Heart right ventricle (tissue), 16 donors: ENCODE measurements around the gene CCDC77. TPM values are rescaled to one million over a fixed set of nuclear protein-coding genes. Genes with fewer than 3 reads are reported as not detected.
"Not testable (repeated sequence)": the region's sequence is repeated elsewhere in the genome, so short reads cannot be mapped to it uniquely, and the experiment has no call there.

Source experiments
- ATAC-seq, 8 donors: fragments of 200-7000 bp; cut with Tn5 transposase; one replicate each; pipeline ENCODE4 v1.9.1; 2020; ENCODE audit warnings: mild to moderate bottlenecking in 8 of 8, moderate library complexity in 8 of 8, moderate number of reproducible peaks in 1 of 8
- DNase-seq, 2 donors: peaks; one replicate each; pipeline ENCODE4 v3.0.0-alpha.2; 2020
- H3K27ac ChIP-seq, 10 donors: fragments of 200-600 bp; sonication (generic) in 2 of 10; one replicate each; pipeline versions ENCODE4 v1.5.0 to v1.8.0; 2020 to 2022; ENCODE audit warnings: mild to moderate bottlenecking in 3 of 10
- H3K27me3 ChIP-seq, 7 donors: fragments of 200-600 bp; one replicate each; pipeline ENCODE4 v1.8.0; 2021 to 2022; ENCODE audit warnings: mild to moderate bottlenecking in 2 of 7
- H3K36me3 ChIP-seq, 9 donors: fragments of 200-600 bp; sonication (generic) in 1 of 9; one replicate each; pipeline versions ENCODE4 v1.5.0 to v1.8.0; 2020 to 2022; ENCODE audit warnings: mild to moderate bottlenecking in 2 of 9
- H3K4me1 ChIP-seq, 9 donors: fragments of 200-600 bp; sonication (generic) in 1 of 9; one replicate each; pipeline versions ENCODE4 v1.5.0 to v1.8.0; 2020 to 2022; ENCODE audit warnings: mild to moderate bottlenecking in 4 of 9
- H3K4me3 ChIP-seq, 10 donors: fragments of 200-600 bp; sonication (generic) in 2 of 10; one replicate each; pipeline versions ENCODE4 v1.5.0 to v1.8.0; 2020 to 2022; ENCODE audit warnings: mild to moderate bottlenecking in 7 of 10, moderate library complexity in 2 of 10
- H3K9me3 ChIP-seq, 11 donors: fragments of 200-600 bp in 10 of 11; sonication (generic) in 2 of 11; one replicate each; pipeline versions ENCODE4 v1.5.0 to v1.8.0; 2013 to 2022; ENCODE audit warnings: mild to moderate bottlenecking in 2 of 11, control low read depth in 1 of 11, moderate library complexity in 1 of 11
- CTCF ChIP-seq, 9 donors: fragments of 200-600 bp; sonication (generic) in 2 of 9; IDR thresholded peaks; one replicate each; pipeline versions ENCODE4 v1.5.0 to v1.8.0; 2021 to 2022; ENCODE audit warnings: antibody characterized with exemption in 9 of 9, mild to moderate bottlenecking in 5 of 9, moderate library complexity in 1 of 9
- WGBS, 2 donors: extraction: QIAGEN DNeasy Blood & Tissue Kit; methylation state at CpG; one replicate each; pipeline ENCODE4 v1.1.7; 2013; ENCODE audit warnings: inconsistent platforms in 1 of 2; 5-methylcytosine and 5-hydroxymethylcytosine counted together
- intact Hi-C, 10 donors: fragments of 100-400 bp; cut with DNase I; formaldehyde crosslinking; loops; one replicate each; pipeline versions ENCODE4 v1.11.1 to v1.14.2; 2022
- polyA plus RNA-seq, 2 donors: library from polyadenylated mRNA; stranded (reverse); fragments of 200-250 nt; gene quantifications; one replicate each; pipeline ENCODE4 v1.2.3, GENCODE V29; 2013
- total RNA-seq, 10 donors: library from RNA; stranded (reverse); fragmentation: NEBNext Ultra II Directional in 3 of 10; extraction: Animal tissue kit (Norgen Biotek cat#: 25700) in 3 of 10; gene quantifications; one replicate each; pipeline versions ENCODE4 v1.2.1 to v1.2.4, GENCODE V29; 2021 to 2023
- donor health status: Arrhythmogenic right ventricular cardiomyopathy.
- donor health status: ischemic (EF 13 %, LVEDD 7.1; RV severe dilation, severe dysfunction).
- donor health status: healthy with polysubstance abuse.
- donor health status: DM: no; HTN: yes; CAD: no.
- donor health status: DM: no; HTN: no; CAD: no.
- donor health status: ischemic (EF 25% LVEDD 6.9; RV normal size, moderate dysfunction).
- donor health status: ischemic (EF 25% LVEDD 5.7; RV mildly dilated, moderate dysfunction).
- donor health status: healthy.
- donor health status: DM: yes; HTN: yes; CAD: no.
- donor health status: Ischemic cardiomyopathy.
- donor health status: ischemic (EF 35%, LVEDD 5.7; RV mildly dilated, moderate dysfunction).
- donor health status: nonischemic (EF 11% LVEDD 7.7; RV severe dilation, severe dysfunction).
- donor health status: DM: yes; HTN: yes; CAD: no.
- donor health status: PGD.
- donor health status: ischemic (EF 29% LVEDD 5.4; RV normal size, mild dysfunction).
- donor health status: nonischemic (EF 23%, LVEDD 6.1; RV moderate dilation, normal function).

Gene CCDC77
- total and polyA plus RNA-seq, 12 donors: 1.8 to 4.5 (median 3.6) TPM

DNA sequence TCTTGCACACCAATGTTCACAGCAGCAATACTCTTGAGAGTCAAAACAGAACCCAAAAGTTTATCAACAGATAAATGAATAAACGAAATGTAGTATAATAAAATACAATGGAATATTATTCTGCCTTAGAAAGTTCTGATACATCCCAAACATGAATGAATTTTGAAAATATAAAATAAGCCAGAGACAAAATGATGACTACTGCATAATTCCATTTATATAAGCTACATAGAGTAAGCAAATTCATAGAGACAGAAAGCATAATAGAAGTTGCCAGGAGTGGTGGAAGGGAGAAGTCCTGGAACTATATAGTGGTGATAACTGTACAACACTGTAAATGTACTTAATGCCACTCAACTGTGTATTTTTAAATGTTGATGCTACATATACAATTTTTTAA is 33.5 kb upstream of the CCDC77 start:
- no peak for DNase-seq
- 81 to 96% methylated on average over 1 of the region's 1 CpG for WGBS, 2 donors
- no peaks in the 10 kb centered on the region for H3K4me1 ChIP-seq
- no peak for TF ChIP-seq CTCF (IDR thresholded peaks at IDR 0.05)
- H3K36me3 ChIP-seq: peaks cover 0 to 84% (median 52%) of the 10 kb centered on the region in 9 donors
- ATAC-seq: no peak
- no peak overlapping the region for H3K27ac ChIP-seq
- no peak overlapping the region for H3K4me3 ChIP-seq
- H3K27me3 ChIP-seq: no peaks in the 10 kb centered on the region
- peaks cover 0 to 43% (median 10%) of the 10 kb centered on the region in 11 donors for H3K9me3 ChIP-seq
- intact Hi-C loops: loop anchor here in 1 of 10 donors (10.0 kb wide), 1 partner anchor 53 kb away; no protein-coding TSS in a partner anchor

- DNase-seq, H3K4me1 ChIP-seq, intact Hi-C loops, H3K27me3 ChIP-seq, H3K4me3 ChIP-seq, H3K27ac ChIP-seq, ATAC-seq: not testable (repeated sequence)
- peaks cover 0 to 79% (median 29%) of the 10 kb centered on the region in 9 donors for H3K36me3 ChIP-seq
- peaks cover 0 to 27% (median 0%) of the 10 kb centered on the region in 11 donors for H3K9me3 ChIP-seq
- WGBS, 2 donors: 92 to 96% methylated on average over 5 of the region's 5 CpGs
These were observed 30.5 kb upstream of the CCDC77 start for GRCh38 chr12:370739-371485.

DNA sequence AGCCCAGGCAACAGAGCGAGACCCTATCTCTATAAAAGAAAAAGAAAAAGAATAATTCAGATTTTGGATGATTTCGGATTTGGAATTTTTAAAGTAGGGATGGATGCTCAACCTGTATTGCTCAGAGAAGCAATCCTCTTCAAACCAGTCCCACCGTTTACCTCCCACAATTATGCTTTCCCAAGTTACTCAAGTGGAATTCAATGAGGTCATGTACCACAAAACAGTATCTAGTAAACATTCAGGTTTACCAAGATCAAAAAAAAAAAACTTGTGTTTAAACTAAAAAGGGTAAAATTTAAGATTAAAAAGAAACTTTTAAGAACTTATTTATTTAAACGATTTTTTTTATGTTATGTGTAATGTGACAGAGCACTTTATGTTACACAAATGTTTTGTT is 14.8 kb upstream of the CCDC77 start:
- ATAC-seq (no peak), DNase-seq (no peak)
- TF ChIP-seq CTCF (IDR thresholded peaks at IDR 0.05): no peak
- peaks cover 0 to 44% (median 36%) of the 10 kb centered on the region in 9 donors for H3K4me1 ChIP-seq
- peak overlapping the region in 5 of 10 donors; percentile 85 to 95 (median 90) for H3K4me3 ChIP-seq
- intact Hi-C loops: no loop called here
- no peaks in the 10 kb centered on the region for H3K9me3 ChIP-seq
- 63 to 72% methylated on average over 4 of the region's 4 CpGs for WGBS, 2 donors
- H3K27me3 ChIP-seq: no peaks in the 10 kb centered on the region
- peak overlapping the region in 2 of 10 donors; percentile 86 to 89 for H3K27ac ChIP-seq
- peaks cover 0 to 49% (median 28%) of the 10 kb centered on the region in 9 donors for H3K36me3 ChIP-seq

GRCh38 chr12:388012-388411 is 13.4 kb upstream of the CCDC77 start:
- H3K27ac ChIP-seq: peak overlapping the region in 9 of 10 donors; percentile 86 to 96 (median 92)
- H3K27me3 ChIP-seq: no peaks in the 10 kb centered on the region
- no peak for ATAC-seq
- no peak for TF ChIP-seq CTCF (IDR thresholded peaks at IDR 0.05)
- H3K36me3 ChIP-seq: peaks cover 0 to 35% (median 14%) of the 10 kb centered on the region in 9 donors
- intact Hi-C loops: no loop called here
- H3K9me3 ChIP-seq: no peaks in the 10 kb centered on the region
- WGBS, 2 donors: 1 to 2% methylated on average over 2 of the region's 2 CpGs
- no peak for DNase-seq
- H3K4me3 ChIP-seq: peak overlapping the region; percentile 56 to 96 (median 86)
- H3K4me1 ChIP-seq: peaks cover 0 to 44% (median 36%) of the 10 kb centered on the region in 9 donors
